OCI-LY7 (cell line): Measurements from ENCODE around the gene ZBTB16.

ENCODE experiments used
- EZH2phosphoT487 ChIP-seq: fragments of 200-600 bp; sonication (generic); IDR thresholded peaks from 2 replicates; pipeline ENCODE4 v1.6.1; 2018; ENCODE audit warnings: low read depth, borderline replicate concordance, mild to moderate bottlenecking, mixed run types, antibody characterized with exemption, low read length, moderate library complexity, mixed read lengths
- TF ChIP-seq, protein P1 (sequence below): fragments of 200-600 bp; sonication (generic); conservative IDR thresholded peaks from 2 replicates; pipeline ENCODE4 v1.5.1; 2014; ENCODE audit warnings: mild to moderate bottlenecking, antibody characterized with exemption, low read length, moderate library complexity, mixed read lengths

DNA sequence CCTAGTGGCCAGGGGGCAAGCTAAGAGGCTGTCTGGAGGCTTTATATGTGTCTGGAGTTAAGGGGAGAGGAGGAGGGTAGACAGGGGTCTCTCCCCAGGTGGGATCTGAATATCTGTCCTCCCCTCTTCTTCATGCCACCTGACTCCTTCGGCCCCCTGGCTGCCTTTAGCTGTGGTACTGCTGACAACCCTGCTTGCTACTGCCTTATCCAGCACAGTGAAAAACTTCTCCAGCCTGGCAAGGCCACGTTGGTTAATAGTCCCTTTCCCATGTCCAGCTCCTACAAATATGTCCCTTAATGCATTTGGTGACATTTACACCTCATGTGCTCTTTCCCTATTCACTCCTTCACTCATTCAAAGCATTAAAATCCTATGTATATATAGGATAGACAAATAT, 194.3 kb downstream of the ZBTB16 start:
- TF ChIP-seq, protein P1, sequence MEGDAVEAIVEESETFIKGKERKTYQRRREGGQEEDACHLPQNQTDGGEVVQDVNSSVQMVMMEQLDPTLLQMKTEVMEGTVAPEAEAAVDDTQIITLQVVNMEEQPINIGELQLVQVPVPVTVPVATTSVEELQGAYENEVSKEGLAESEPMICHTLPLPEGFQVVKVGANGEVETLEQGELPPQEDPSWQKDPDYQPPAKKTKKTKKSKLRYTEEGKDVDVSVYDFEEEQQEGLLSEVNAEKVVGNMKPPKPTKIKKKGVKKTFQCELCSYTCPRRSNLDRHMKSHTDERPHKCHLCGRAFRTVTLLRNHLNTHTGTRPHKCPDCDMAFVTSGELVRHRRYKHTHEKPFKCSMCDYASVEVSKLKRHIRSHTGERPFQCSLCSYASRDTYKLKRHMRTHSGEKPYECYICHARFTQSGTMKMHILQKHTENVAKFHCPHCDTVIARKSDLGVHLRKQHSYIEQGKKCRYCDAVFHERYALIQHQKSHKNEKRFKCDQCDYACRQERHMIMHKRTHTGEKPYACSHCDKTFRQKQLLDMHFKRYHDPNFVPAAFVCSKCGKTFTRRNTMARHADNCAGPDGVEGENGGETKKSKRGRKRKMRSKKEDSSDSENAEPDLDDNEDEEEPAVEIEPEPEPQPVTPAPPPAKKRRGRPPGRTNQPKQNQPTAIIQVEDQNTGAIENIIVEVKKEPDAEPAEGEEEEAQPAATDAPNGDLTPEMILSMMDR = no peak
- no peak for TF ChIP-seq EZH2phosphoT487
